Left renal cortex interstitium (tissue), 4 donors: ENCODE results near the gene WDR88. TPM values are rescaled to one million over a fixed set of nuclear protein-coding genes. Genes with fewer than 3 reads are reported as not detected.

Experiments used
- DNase-seq, 4 donors: peaks; one replicate each; pipeline ENCODE4 v3.0.0-alpha.2; 2013; ENCODE audit warnings: low read depth in 4 of 4, low spot score in 2 of 4, missing footprints in 1 of 4
- polyA plus RNA-seq, 4 donors: library from polyadenylated mRNA; unstranded; fragments of 120-200 nt; gene quantifications; one replicate each; pipeline ENCODE4 v1.2.1, GENCODE V29; 2013; ENCODE audit not compliant: insufficient read length in 4 of 4

WDR88 gene
- polyA plus RNA-seq: 1 to 10 TPM; 1.2 to 2.1 (median 1.6) TPM

GRCh38 chr19:33132021-33132420, at the start of gene WDR88:
Gene WDR88 (plus strand): TSS chr19:33132114. CDS start chr19:33132170, 56 bp downstream.
- no peak for DNase-seq

GRCh38 chr19:33085570-33086128, 46.3 kb upstream of the WDR88 start:
- DNase-seq: no peak

GRCh38 chr19:33086955-33087354, 45.0 kb upstream of the WDR88 start:
- no peak for DNase-seq

GRCh38 chr19:33089010-33089409, 42.9 kb upstream of the WDR88 start:
- no peak for DNase-seq

- DNase-seq: no peak
Measured at GRCh38 chr19:33090179-33090578, 41.7 kb upstream of the WDR88 start.

GRCh38 chr19:33093420-33094210, 38.3 kb upstream of the WDR88 start:
- DNase-seq: no peak

- DNase-seq: peak in 1 of 4 donors; percentile 37
Measured at GRCh38 chr19:33094436-33095067, 37.4 kb upstream of the WDR88 start.

GRCh38 chr19:33096005-33096404, 35.9 kb upstream of the WDR88 start:
- DNase-seq: no peak

- DNase-seq: no peak
Measured at GRCh38 chr19:33098055-33098534, 33.8 kb upstream of the WDR88 start.

GRCh38 chr19:33100894-33101644, 30.8 kb upstream of the WDR88 start:
- no peak for DNase-seq

GRCh38 chr19:33102893-33103292, 29.0 kb upstream of the WDR88 start:
- no peak for DNase-seq

- no peak for DNase-seq
Measured at GRCh38 chr19:33108161-33108560, 23.8 kb upstream of the WDR88 start.

GRCh38 chr19:33110137-33110910, 21.6 kb upstream of the WDR88 start:
- no peak for DNase-seq

- no peak for DNase-seq
Measured at GRCh38 chr19:33111587-33111986, 20.3 kb upstream of the WDR88 start.

- DNase-seq: no peak
Measured at GRCh38 chr19:33114312-33114711, 17.6 kb upstream of the WDR88 start.

- no peak for DNase-seq
Measured at GRCh38 chr19:33117501-33117900, 14.4 kb upstream of the WDR88 start.

- DNase-seq: no peak
Measured at GRCh38 chr19:33118643-33119042, 13.3 kb upstream of the WDR88 start.

GRCh38 chr19:33124207-33125098, 7.5 kb upstream of the WDR88 start:
- no peak for DNase-seq

GRCh38 chr19:33125929-33126388, 6.0 kb upstream of the WDR88 start:
- no peak for DNase-seq
